Measurements from ENCODE around the gene SYTL5.

Gene SYTL5

DNA sequence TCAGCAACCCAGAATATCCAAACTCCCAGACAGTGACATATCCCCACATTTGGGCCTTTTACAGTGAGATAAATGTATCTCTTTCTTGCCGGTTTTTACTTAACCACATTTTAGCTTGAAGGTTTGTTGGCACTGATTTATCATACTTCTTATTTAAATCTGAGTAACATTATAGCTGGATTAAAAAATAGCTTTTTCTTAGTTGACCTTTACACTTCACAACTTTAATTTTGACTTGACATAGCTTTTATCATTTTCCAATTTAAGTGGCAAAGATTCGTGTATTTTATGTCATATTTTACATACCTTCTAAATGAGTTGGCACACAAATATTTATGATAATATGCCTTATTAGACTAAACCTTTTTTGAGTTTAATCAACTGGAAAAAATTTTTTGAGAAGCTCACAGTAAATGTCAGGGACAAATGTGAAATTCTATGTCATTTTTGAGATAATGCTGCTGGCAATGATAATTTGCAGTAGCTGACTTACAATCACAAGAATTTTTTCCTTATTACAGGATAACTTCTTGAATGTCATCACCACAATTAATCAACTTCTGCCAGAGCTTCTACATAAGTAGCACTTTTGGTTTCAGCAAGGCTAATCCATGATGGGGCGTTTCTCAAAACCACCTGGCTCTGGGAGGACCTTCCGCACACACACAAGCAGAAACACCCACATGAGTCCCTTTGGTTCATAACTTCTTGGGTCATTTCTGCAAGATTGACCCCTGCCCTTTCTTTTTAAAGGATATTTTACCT lies 80.3 kb downstream of the SYTL5 start:
- no peaks in the 10 kb centered on the region for H3K36me3 ChIP-seq (replicated peaks)
- no peaks in the 10 kb centered on the region for H3K27me3 ChIP-seq (ENCODE audit: low read depth)
- no peaks in the 10 kb centered on the region for H3K9me3 ChIP-seq
- H3K4me3 ChIP-seq: no peak overlapping the region
- no peaks in the 10 kb centered on the region for H3K4me1 ChIP-seq
- no peak for DNase-seq (ENCODE audit: low spot score in 2 of 2)
- in situ Hi-C loops (cut with MboI; ENCODE audit: low sequenced_read_pairs): no loop called here

DNA sequence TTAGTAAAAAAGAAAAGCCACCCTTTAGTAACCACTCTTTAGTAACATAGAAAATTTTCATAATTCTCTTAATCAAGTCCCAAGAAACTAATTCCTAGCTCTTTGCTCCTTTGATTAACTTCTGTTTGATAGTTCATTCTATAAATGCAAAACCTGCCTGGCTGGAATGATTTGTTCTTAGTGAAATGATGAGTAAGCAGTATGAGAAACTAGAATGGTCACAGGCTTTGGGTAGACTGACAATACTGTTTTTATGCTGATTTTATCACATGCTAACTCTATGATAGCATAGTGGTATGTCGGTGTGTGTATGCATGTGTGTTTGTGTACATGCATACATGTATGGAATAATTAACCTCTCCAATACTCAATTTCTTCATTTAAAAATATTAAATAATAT lies 81.2 kb downstream of the SYTL5 start:
- Histone ChIP-seq H3K27me3 (ENCODE audit: low read depth) (no peaks in the 10 kb centered on the region), H3K36me3 (replicated peaks) (no peaks in the 10 kb centered on the region), H3K9me3 (no peaks in the 10 kb centered on the region), H3K4me3 (no peak overlapping the region), H3K4me1 (no peaks in the 10 kb centered on the region)
- no peak for DNase-seq (ENCODE audit: low spot score in 2 of 2)
- in situ Hi-C loops (cut with MboI; ENCODE audit: low sequenced_read_pairs): no loop called here

DNA sequence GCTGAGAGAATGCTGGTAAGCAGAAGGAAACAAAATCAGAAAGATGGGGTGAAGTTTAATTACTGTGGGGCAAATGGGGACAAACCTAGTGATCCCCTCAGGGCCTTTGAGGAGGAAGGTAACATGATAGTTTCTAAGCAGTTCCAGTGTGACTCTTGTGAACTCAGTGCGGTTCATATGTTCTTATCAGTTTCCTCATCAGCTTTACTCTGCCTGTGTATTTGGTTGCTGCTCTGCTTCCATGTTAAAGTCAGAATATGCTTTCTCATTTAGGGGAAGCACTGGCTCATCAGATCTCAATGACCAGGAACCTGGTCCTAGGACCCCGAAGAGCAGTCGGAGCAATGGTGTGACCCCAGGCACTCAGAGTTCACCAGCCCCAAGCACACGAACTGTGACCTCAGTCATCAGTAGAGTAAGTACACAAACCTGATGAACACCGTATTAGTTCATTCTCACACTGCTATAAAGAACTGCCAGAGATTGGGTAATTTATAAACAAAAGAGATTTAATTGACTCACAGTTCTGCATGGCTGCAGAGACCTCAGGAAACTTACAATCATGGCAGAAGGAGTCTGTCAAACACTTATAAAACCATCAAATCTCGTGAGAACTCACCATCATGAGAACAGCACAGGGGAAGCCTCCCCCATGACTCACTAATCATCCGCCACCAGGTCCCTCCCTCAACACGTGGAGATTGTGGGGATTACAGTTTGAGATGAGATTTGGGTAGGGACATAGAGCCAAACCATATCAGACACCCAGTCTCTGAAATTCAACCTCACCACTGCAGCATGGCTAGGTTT lies 83.0 kb downstream of the SYTL5 start:
- H3K36me3 ChIP-seq (replicated peaks): no peaks in the 10 kb centered on the region
- in situ Hi-C loops (cut with MboI; ENCODE audit: low sequenced_read_pairs): no loop called here
- H3K9me3 ChIP-seq: no peaks in the 10 kb centered on the region
- no peaks in the 10 kb centered on the region for H3K27me3 ChIP-seq (ENCODE audit: low read depth)
- H3K4me3 ChIP-seq: no peak overlapping the region
- DNase-seq (ENCODE audit: low spot score in 2 of 2): no peak
- H3K4me1 ChIP-seq: no peaks in the 10 kb centered on the region

DNA sequence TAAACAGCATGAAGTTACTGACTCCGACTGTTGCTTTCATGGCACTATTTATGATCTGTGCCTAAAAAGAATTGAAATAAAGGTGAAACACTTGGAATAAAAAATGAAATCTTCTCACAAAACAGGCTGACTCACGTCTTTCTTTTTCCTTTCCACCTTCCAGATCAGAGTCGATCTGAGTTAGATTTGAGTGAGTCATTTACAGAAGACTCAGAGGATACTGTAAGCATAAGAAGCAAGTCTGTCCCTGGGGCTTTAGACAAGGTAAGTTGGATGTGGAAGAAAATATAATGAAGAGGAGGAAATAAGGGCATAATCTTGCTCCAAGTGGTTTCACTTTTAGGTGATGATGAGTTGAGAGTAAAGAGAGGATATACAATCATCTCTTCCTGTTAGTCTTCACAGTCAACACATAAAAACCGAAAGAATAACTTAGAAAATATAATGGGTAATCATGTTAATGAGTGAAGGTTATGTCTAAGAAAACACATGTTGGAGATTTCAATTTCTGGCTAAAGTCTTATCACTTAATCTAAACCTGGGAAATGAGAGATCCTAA lies 89.7 kb downstream of the SYTL5 start:
- H3K4me3 ChIP-seq: no peak overlapping the region
- H3K4me1 ChIP-seq: no peaks in the 10 kb centered on the region
- no peaks in the 10 kb centered on the region for H3K9me3 ChIP-seq
- in situ Hi-C loops (cut with MboI; ENCODE audit: low sequenced_read_pairs): no loop called here
- DNase-seq (ENCODE audit: low spot score in 2 of 2): no peak
- no peaks in the 10 kb centered on the region for H3K36me3 ChIP-seq (replicated peaks)
- no peaks in the 10 kb centered on the region for H3K27me3 ChIP-seq (ENCODE audit: low read depth)

DNA sequence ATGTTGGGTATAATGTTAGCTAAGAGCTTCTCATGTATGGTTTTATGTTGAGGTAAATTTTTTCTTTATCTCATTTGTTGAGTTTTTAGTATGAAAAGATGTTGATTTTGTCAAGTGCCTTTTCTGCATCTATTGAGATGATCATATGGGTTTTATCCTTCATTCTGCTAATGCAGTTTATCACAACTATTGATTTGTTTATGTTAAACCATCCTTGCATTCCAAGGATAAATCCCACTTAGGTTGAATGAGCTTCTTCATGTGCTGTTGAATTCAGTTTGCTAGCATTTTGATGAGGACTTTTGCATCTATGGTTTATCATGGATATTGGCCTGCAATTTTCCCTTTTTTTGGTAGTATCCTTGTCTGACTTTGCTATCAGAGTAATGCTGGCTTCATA lies 93.3 kb downstream of the SYTL5 start:
- in situ Hi-C loops (cut with MboI; ENCODE audit: low sequenced_read_pairs): no loop called here
- H3K9me3 ChIP-seq: no peaks in the 10 kb centered on the region
- H3K27me3 ChIP-seq (ENCODE audit: low read depth): no peaks in the 10 kb centered on the region
- H3K36me3 ChIP-seq (replicated peaks): no peaks in the 10 kb centered on the region
- no peak overlapping the region for H3K4me3 ChIP-seq
- no peak for DNase-seq (ENCODE audit: low spot score in 2 of 2)
- H3K4me1 ChIP-seq: no peaks in the 10 kb centered on the region

DNA sequence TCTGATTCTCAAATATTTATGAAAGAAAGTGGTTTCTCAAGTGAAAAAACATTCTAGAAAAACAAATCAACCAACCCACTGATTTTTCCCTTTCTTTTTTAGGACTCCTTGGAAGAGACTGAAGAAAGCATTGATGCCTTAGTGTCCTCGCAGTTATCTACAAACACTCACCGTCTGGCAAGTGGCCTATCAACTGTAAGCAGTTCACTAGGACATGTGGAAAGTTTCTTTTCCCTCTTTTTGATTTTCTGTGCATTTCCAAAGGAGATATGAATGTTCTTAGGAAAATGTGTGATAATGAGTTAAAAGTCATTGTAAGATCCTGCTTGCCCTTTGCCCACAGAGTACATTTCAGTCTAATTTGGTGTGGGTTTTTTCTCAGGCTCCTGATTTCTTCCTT lies 95.9 kb downstream of the SYTL5 start:
- in situ Hi-C loops (cut with MboI; ENCODE audit: low sequenced_read_pairs): no loop called here

DNA sequence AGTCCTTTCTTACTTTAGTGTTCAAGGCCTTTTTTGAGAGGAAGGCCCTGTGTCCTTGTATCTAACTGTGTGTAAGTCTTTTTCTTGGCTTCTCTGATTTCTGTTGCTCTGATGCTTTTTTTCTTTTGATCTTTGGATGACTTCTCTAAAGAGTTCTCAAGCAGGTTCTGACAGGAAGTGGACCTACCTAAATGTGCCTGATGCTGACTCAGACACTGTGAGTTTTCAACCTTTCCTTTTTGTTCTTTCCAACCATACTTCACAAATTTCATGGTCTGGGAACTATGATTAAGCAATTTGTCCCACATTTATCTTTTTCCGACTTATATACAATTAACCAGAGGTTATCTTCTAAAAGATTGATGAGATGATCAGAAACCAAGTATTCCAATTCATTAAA lies 96.5 kb downstream of the SYTL5 start:
- Histone ChIP-seq H3K4me3 (no peak overlapping the region), H3K27me3 (ENCODE audit: low read depth) (no peaks in the 10 kb centered on the region), H3K36me3 (replicated peaks) (no peaks in the 10 kb centered on the region), H3K9me3 (no peaks in the 10 kb centered on the region), H3K4me1 (no peaks in the 10 kb centered on the region)
- DNase-seq (ENCODE audit: low spot score in 2 of 2): no peak
- in situ Hi-C loops (cut with MboI; ENCODE audit: low sequenced_read_pairs): no loop called here

More for the DNA sequence above, 95.9 kb downstream of the SYTL5 start:
- H3K4me3 ChIP-seq: no peak overlapping the region
- no peaks in the 10 kb centered on the region for H3K27me3 ChIP-seq (ENCODE audit: low read depth)
- no peaks in the 10 kb centered on the region for H3K9me3 ChIP-seq
- no peaks in the 10 kb centered on the region for H3K4me1 ChIP-seq
- DNase-seq (ENCODE audit: low spot score in 2 of 2): no peak
- no peaks in the 10 kb centered on the region for H3K36me3 ChIP-seq (replicated peaks)

DNA sequence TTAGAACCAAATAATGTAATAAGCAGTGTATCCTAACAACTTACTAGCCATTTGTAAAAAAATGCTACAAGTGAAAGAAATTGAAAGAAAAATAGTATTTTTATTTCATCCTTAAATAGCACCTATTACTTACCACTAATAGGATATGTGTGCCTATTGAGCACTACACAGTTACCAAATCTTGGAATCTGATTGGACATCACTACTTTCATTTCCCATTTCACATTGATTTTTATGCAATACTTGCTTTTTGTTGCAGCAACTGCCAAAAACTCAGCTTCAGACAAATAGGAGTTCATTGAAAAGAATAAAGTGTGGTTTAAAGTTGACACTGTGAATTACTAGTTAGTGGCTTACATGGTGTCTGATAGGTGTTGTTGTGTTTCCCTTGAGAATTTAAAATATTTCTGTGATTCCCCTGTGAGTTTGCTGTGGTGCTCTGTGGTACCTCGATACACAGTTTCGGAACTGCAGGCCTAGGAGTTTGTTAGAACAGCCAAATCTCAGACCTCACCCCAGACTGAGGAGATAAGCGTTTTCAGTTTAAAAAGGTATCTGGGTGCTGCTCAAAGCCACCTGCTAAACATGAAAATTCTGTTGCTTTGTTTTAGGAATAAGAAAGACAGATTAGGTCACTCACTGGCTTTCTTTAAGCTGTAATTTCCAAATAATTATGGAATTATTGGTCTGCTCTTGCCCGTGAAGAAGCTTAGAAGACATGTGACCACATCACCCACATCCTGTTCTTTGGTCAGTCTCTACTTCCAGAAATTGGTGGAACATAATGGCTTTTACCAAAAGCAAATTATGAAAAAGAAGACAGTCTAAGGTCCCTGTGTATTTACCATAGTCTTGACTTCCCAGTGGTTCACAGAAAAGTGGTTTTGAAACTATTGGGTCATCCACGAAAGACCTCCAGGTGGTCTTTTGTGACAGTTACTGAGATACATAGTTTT lies 97.8 kb downstream of the SYTL5 start:
- in situ Hi-C loops (cut with MboI; ENCODE audit: low sequenced_read_pairs): no loop called here
- no peak for DNase-seq (ENCODE audit: low spot score in 2 of 2)

DNA sequence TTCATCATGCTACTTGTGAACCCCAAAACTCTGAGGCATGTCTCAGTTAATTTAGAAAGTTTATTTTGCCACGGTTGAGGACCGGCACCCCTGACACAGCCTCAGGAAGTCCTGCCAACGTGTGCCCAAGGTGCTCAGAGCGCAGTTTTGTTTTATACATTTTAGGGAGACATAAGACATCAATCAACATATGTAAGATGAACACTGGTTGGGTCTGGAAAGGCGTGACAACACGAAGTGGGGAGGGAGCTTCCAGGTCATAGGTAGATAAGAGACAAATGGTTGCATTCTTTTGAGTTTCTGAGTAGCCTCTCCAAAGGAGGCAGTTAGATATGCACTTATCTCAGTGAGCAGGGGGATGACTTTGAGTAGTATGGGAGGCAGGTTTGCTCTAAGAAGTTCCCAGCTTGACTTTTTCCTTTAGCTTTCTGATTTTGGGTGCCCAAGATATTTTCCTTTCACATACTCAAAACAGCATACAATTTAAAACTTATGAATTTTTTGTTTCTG lies 98.9 kb downstream of the SYTL5 start:
- H3K4me3 ChIP-seq: no peak overlapping the region
- in situ Hi-C loops (cut with MboI; ENCODE audit: low sequenced_read_pairs): no loop called here
- DNase-seq (ENCODE audit: low spot score in 2 of 2): no peak
- H3K4me1 ChIP-seq: no peaks in the 10 kb centered on the region
- no peaks in the 10 kb centered on the region for H3K9me3 ChIP-seq
- H3K36me3 ChIP-seq (replicated peaks): no peaks in the 10 kb centered on the region
- H3K27me3 ChIP-seq (ENCODE audit: low read depth): no peaks in the 10 kb centered on the region

More for the DNA sequence above, 97.8 kb downstream of the SYTL5 start:
- no peaks in the 10 kb centered on the region for H3K9me3 ChIP-seq
- no peak overlapping the region for H3K4me3 ChIP-seq
- H3K4me1 ChIP-seq: no peaks in the 10 kb centered on the region
- no peaks in the 10 kb centered on the region for H3K27me3 ChIP-seq (ENCODE audit: low read depth)
- no peaks in the 10 kb centered on the region for H3K36me3 ChIP-seq (replicated peaks)

DNA sequence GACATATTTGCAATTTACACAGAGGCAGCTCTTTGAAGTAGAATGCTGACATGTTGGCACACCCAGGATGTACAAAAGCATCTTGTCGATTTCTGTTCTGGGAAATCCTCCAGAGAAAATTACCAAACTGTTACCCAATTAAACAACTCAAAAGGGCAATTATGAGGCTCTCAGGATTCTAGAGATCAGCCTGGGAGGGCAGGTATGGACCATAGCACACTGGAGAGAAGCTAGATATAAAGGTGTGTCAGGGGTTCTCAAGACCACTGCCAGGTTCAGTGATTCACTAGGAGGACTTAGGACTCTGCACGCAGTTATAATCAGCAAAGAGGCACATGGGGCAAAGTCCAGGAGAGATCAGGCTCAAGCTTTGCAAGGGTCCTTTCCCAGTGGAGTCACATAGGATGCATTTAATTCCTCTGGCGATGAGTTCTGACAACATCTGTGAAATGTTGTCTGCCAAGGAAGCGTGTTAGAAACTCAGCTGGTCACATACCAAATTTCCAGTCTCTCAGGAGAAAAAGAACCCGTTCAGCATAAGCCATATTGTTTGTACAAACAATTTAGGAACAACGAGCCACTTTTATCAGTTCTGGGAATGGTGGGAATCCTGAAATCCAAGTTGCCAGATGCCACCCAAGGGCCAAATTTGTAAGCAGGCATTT lies 100.8 kb downstream of the SYTL5 start:
- in situ Hi-C loops (cut with MboI; ENCODE audit: low sequenced_read_pairs): no loop called here
- Histone ChIP-seq H3K9me3 (no peaks in the 10 kb centered on the region), H3K4me3 (no peak overlapping the region), H3K27me3 (ENCODE audit: low read depth) (no peaks in the 10 kb centered on the region), H3K4me1 (no peaks in the 10 kb centered on the region), H3K36me3 (replicated peaks) (no peaks in the 10 kb centered on the region)
- DNase-seq (ENCODE audit: low spot score in 2 of 2): no peak

DNA sequence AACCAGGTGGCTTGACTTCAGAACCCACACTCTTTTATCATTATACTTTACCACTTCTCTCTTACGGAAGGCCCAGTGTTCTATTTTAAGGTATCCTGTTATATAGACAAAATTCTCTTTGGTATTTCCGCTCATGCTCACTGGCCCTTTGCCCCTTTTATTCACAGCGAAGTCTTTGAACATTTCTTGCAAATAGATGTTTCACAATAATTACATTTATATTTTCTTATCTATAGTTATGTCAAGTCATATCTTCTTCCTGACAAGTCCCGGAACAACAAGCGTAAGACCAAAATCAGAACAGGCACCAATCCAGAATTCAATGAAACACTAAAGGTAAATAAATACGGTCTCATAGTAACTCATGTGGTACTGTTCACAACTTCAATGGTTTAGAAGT lies 102.0 kb downstream of the SYTL5 start:
- no peak for DNase-seq (ENCODE audit: low spot score in 2 of 2)
- Histone ChIP-seq H3K9me3 (no peaks in the 10 kb centered on the region), H3K4me1 (no peaks in the 10 kb centered on the region), H3K4me3 (no peak overlapping the region), H3K36me3 (replicated peaks) (no peaks in the 10 kb centered on the region), H3K27me3 (ENCODE audit: low read depth) (no peaks in the 10 kb centered on the region)
- in situ Hi-C loops (cut with MboI; ENCODE audit: low sequenced_read_pairs): no loop called here

DNA sequence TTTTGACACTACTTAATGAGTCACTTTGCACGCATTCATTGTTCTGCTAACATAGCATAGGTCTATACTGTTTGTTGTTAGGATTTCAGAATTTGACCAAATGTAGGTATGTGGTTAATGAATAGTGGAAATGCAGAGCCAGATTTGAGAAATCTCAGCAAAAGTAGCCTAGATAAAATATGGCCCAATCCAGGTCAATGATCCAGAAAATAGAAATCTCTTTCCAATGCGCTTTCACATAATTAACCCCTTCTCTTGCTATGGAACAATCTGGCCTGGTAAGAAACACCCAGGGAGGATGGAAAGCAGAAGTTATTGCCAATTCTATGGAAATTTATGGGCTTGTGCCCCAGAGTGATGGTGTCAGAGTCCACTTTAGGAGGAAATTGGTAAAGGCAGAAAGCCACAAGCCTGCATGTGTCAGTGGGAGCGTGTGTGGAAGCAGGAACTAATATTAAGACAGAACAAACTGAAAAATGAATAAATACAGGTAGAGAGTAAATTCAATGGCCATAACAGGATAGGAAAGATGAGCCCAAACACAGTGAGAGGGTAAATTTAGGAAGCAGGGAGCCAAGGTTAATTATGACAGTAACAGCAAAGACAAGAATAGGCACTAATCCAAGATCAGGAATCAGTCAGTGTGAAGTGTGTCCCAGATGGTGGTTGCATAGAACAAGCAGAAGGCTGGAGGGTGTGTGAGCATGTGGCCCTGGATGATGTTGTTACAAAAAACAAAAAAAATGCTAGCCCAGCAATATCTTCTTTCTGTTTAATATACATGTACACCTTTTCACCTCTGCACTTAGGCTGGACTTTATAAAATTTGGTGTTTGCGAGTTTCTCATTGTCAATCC lies 102.9 kb downstream of the SYTL5 start:
- no peak for DNase-seq (ENCODE audit: low spot score in 2 of 2)
- no peak overlapping the region for H3K4me3 ChIP-seq
- in situ Hi-C loops (cut with MboI; ENCODE audit: low sequenced_read_pairs): no loop called here
- H3K9me3 ChIP-seq: no peaks in the 10 kb centered on the region
- H3K4me1 ChIP-seq: no peaks in the 10 kb centered on the region
- H3K36me3 ChIP-seq (replicated peaks): no peaks in the 10 kb centered on the region
- H3K27me3 ChIP-seq (ENCODE audit: low read depth): no peaks in the 10 kb centered on the region
